GM03348 (cell line): ENCODE results near the gene PSMD11.
"Not testable (repeated sequence)": the region's sequence is repeated elsewhere in the genome, so short reads cannot be mapped to it uniquely, and the experiment has no call there.

Experiments
- DNase-seq: peaks from one replicate; pipeline ENCODE4 v3.0.0; 2012; ENCODE audit warnings: low spot score

The PSMD11 gene

DNA sequence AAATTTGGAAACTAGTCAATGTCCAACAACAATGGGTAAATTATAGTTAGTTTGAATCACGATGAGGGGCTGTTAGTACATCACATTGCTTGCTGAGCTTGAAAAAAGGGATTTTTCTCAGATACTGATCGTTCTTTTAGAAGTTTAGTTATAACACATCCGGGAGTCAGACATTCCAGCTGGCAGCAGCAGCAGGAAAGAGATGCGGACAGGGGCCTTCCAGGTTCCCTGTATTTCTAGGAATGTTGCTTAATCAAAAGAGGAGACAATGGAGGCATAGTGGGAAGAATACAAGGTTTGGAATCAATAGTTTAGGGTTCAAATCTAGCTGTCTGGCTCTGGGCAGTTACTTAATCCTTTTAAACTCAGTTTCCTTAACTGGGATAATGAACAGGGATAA is 70.3 kb downstream of the PSMD11 start:
- no peak for DNase-seq

DNA sequence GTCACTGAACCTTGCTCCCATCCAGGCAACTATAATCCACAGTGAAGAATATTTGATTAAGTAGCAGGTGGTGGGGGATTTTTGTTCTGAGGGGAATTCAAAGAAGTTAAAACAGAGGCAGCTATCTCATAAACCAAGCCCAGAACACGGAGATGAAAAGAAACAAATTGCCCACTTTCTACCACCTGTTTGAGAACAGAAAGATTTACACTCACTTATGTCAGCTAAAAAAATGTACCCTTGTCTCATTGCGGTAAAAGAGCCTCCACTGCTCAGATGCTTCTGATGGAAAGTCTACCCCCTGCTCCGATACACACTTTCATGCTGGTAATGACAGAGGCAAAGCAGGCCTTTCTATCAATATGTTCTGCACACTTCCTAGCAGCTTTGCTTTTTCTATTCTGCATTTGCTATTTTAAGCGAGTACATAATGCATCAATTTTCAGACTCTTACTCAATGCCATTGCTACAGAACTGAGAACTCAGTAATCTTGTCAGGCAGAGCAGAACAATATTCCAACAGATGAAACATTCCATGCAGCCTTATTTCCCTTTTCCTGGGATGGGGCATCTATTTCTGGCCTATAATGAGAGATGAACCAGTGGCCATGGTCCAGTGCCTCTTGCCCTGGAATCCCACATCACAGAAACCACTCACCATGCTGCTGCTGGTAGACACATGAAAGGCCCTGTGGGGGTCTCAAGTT is 71.5 kb downstream of the PSMD11 start:
- DNase-seq: no peak

DNA sequence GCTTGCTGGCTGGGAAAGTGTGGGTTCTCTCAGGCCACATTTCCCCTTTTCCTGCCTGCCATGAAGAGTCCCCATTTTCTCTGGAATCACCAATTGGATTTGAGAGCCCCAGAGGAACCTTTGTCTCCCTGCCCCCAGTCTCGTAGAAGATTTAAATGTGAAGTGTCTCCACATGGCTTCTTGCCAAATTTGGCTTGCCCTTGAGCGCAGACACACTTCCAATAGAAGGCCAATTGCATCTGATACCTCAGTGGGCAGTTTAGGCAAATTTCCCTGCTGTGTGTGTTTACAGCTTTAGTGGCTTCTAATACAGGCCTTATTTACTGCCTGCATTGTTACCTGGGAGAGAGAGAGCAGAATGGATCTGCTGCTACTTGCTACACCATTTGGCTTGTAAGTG is 72.1 kb downstream of the PSMD11 start:
- no peak for DNase-seq

DNA sequence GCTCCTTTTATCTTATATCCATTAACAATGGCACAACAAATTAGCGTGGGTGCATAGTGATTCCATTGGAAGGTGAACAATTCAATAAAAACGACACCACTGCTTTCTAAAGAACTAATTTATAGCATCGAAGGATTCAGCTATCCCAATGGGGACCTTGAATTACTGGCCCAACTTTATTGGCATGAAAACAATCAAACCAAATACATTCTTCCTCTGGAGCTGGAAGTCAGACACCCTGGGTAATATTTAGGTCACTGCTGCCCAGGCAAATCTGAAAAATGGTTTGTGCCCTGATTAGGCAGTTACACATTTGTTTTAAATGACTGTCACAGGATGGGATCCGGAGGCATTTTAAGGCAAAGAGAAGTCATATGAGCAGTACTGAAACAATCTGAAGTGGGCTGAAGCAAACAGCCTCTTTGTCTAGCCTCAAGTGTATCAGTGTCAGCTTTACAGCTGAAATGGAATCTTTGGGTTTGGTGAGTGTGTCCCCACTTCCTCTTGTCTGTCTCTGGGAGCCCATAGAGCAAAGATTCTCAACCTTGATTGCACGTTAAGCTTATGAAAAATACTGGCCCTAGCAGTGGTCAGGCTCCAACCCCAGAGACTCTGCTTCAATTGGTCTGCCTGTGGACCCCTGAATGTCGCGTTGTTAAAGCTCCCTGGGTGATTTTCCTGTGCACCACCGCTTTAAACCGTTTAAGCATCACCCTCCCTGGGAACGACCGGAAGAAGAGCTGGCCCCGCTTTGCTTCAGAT is 72.8 kb downstream of the PSMD11 start:
- no peak for DNase-seq

DNA sequence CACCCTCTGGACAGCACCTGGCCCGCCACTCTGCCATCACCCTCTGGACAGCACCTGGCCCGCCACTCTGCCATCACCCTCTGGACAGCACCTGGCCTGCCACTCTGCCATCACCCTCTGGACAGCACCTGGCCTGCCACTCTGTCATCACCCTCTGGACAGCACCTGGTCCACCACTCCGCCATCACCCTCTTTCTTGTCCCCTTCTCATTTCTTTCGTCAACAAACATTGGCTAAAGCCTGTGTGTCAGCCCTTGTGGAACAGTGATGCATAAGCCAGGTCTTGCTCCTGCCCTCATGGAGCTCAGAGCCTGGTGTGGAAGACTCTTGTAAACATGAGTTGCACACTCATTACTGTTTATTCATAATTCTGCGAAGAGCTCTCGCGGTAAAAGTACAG is 73.7 kb downstream of the PSMD11 start:
- DNase-seq: no peak

DNA sequence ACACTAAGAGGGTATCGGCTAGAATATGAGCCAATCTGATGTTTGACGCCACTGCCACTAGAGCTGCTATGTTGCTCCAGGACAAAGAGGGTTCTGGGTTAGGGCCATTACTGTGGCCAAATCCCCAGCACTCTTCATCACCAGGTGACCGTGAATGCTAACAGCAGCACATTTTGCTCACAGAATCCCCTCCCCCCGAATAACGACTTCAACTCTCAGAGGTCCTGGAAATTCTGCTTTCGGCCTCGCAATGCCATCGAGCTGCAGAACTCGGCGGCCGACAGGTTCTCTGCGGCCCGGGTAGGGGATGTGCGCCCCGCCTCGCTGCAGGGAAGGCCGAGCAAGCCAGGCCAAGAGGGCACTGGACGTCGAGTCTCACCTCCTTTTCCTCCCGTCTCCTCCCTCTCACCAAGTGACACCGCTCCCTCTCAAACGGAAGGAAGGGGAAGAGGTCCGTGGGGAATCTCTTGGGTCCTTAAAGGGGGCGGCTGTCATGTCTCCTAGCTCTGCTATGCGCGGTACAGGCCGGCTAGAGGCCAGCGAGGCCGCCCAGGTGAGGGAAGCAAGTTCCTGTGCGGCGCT is 74.4 kb downstream of the PSMD11 start:
- DNase-seq: no peak

DNA sequence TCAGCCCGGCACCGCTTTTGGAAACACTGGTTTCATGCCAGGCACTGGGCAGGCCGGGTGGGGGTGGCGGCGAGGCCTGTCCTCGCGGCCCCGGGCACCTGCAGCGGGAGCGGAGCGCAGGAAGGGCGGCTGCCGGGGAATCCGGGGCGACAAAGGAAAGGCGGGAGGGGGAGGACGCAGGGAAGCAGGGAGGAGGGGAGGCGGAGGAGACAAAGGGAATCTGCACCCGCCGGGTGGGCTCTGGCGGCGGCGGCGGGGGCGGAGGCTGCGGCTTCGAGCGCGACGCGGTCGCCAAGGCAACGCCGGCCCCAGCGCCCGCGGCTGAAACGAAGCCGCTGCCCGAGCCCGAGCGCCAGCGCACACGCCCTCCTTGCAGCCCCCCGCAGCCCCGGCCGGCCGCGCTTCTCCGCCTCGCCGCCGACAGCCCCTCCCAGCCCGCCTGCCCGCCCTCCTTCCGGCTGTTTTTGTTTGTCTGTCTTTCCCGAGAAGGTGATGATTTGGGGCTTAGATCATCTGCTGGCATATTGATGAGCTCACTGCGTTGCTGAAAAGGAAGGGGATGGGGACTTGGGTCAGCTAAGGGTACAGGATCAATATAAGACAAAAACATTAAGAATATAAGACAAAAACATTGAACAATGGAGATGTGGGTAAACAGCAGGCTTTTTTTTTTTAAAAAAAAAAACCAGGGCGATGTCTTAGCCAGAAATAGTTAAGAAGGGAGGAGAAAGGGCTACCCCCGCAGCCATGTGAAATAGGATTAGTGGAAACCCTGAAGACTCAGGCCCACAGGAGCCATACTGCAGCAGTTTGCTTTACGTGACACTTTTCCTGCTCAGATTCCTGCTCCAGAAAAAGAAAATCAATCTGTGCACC is 75.2 kb downstream of the PSMD11 start:
- DNase-seq: peak; percentile 88

DNA sequence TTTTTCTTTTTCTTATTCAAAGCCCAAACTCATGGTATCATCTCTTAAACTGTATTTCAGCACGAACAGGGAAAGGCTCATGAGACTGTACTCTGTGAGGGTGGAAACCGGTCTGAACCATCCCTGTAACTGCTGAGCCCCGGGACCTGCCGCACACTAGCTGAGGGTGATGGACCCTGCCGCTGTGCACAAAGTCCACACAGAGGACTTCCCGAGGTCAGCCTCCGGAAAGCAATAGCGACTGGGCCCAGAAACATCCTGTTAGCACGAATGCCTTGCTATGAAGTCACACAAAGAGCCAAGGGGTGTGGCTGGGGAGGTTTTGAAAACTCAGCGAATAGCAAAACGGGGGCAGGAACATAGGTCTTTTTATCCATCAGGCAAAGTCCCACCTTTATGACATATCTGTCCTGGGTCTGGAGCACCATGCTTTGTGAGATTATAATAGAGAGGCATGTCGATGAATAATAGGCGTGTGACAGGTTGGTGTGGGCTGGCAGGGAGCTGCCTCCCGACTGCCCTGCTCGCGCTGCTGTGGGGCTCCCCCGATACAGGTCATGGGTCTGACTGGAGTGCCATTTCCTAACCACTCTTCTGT is 75.9 kb downstream of the PSMD11 start:
- peak; percentile 43 for DNase-seq

DNA sequence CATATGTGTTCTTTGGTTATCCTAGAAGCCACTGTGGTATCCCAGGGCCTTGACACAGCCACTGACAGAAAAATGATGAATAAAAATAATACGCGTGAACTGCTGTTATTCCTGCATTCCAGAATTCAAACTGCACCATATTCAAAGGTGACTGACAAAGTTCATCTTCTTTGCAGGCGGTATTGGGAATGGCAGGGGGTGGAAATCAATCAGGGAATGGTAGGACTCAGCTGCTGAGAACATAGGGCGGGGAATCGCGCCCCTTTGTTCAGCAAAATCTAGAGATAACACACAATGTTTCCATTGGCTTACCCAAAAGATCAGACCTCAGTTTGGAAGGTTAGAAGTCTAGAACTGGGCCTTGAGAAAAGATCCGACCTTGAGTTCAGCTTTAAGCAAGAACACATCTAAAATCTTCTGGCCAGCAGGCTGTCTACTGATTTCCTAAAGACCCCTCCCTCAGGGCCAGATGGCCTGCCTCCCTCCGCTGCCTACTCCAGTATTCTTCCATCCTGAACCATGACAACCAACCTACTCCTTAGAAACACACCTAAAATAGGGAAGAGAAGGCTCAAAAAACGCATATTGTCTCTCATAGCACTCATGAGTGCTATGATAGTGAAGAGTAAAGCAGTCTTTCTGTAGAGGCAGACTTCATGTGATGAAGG is 76.6 kb downstream of the PSMD11 start:
- DNase-seq: no peak

DNA sequence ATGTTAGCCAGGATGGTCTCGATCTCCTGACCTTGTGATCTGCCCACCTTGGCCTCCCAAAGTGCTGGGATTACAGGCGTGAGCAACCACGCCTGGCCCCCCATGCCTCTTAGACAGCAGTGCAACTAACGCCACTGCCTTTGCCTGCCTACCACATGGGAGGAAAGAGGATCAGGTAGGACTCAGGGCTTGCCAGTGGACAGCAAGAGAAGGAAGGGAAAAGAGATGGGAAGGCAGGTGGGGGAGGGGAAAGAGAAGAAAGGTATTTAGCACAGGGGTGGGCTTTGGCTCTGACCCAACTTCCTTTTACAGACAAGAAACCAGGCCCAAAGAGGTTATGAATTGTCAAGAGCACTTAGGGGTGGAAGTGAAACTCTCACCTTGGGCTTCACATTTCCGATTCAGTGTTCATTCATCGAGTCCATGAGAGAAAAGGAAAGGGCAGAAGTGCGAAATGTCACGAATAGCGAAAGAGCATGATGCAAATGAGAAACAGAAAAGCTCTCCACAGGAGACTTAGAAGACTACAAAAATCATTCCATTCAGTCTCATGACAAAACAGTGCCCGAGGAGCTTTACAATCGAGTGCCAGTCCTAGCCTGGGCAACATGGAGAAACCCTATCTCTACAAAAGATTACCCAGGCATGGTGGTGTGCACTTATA is 78.8 kb downstream of the PSMD11 start:
- DNase-seq: no peak

DNA sequence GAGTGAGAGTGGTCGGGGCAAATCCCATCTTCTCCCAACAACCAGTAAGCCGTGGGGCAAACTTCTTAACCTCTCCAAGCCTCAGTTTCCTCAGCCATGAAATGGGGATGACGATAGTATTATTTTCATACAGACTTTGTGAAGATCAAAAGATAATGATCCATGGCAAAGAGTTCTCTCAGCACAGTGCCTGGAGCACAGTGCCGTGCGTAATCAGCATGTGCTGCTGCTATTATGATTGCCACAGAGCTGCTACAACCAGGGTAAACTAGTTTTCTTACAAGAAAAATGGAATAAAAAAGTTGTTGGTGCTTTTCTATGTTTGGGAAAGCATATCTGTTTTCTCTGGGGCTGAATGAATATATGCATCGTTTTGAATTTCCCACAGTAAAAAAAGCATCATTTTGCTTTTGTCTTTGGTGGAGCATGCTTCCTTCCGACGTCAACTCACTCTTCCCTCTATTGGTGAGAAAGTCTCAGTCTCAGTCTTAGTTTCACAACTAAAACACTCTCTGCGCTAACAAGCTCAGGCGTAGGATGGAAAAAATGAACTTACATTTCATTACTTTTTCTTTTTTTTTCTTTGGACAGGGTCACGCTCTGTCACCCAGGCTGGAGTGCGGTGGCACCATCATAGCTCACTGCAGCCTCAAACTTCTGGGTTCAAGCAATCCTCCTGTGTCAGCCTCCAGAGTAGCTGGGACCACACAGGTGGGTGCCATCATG is 79.7 kb downstream of the PSMD11 start:
- DNase-seq: no peak

DNA sequence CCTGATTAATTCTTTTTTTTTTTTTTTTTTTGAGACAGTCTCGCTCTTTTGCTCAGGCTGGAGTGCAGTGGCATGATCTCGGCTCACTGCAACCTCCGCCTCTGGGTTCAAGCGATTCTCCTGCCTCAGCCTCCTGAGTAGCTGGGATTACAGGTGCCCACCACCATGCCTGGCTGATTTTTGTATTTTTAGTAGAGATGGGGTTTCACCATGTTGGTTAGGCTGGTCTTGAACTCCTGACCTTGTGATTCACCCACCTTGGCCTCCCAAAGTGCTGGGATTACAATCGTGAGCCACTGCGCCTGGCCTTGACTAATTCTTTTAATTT is 80.2 kb downstream of the PSMD11 start:
- not testable (repeated sequence) for DNase-seq

DNA sequence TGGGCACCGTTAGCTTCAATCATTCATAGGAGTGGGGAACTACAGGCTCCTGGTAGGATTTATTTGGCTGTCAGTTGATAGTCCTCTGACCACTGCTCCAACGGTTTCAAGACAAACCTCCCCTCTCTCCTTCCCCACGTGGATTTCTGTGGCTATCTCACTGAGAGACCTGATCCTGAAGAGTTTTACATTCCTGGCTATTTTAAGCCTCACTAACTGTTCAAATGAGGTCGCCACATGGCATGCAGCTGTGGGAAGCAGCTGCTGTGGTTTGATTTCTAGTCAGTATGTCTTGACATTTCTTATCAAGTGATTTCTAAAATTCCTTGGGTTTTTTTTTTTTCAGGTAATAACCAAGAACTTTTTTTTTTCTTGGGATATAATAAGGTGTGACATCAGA is 80.8 kb downstream of the PSMD11 start:
- DNase-seq: peak; percentile 85

DNA sequence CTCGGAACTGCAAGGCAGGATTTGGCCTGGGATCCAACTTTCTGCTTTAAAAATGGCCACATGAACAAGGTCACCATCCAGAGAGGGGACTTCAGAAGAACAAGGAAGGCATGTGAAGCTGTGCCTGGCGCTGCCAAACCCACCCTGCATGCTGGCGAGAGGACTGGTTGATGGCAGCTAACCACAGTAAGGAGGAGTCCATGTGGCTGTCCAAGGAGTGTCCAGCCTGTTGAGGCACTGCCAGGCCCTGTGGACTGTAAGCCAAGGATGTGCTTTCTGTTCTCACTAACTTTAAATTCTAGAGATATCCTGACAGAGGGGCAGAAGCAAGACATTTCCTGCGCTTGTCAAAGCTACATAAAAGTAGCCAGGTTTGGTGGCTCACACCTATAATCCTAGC is 82.8 kb downstream of the PSMD11 start:
- DNase-seq: no peak

DNA sequence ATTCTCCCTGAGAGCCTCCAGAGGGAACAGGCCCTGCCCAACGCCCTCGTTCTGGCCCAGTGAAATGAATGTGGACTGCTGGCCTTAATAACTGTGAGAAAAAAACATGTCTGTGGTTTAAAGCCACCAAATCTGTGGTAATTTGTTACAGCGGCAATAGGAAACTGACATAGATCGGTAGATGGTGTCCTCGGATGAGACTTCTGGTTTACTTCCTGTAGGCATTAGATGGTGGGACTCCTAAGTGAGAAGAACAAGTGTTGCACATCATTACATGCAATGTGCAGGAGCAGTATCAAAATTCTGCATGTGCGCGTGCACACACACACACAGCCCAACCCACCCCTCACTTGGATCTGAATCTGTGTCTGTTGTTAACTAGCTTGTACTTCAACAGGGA is 84.5 kb downstream of the PSMD11 start:
- DNase-seq: no peak

DNA sequence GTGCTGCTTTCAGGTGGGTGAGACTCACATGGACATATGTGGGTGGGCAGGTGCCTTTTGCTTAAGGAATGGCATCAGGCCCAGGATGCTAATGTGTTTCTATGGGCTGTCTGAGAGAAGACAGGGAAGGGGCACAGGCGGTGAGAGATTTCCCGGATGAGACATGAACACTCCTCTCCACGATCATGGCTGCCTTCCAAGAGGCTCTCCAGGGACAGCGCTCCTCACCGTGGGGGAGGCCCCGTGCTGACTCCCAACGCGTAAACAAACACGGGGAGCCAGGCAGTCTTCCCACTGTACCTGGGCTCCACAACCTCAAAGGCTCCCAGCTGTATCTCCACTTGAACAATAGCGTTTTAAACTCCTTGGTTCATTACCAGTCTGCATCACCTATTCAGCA is 85.3 kb downstream of the PSMD11 start:
- no peak for DNase-seq
